NCI-H1694 (cell line): ENCODE measurements around the gene RSPH10B2.
"Not testable (repeated sequence)": the region's sequence is repeated elsewhere in the genome, so short reads cannot be mapped to it uniquely, and the experiment has no call there.

Source experiments
- DNase-seq: peaks from one replicate; lab custom pipeline; 2025; lab: John Stamatoyannopoulos, UW

Gene RSPH10B2

GRCh38 chr7:6789353-6789752 lies 35.5 kb downstream of the RSPH10B2 start:
- not testable (repeated sequence) for DNase-seq

- not testable (repeated sequence) for DNase-seq
These were observed 38.4 kb downstream of the RSPH10B2 start for GRCh38 chr7:6792113-6792872.

- DNase-seq = not testable (repeated sequence)
These were observed 40.4 kb downstream of the RSPH10B2 start for GRCh38 chr7:6794276-6794675.

- not testable (repeated sequence) for DNase-seq
These were observed 43.3 kb downstream of the RSPH10B2 start for GRCh38 chr7:6797218-6797617.

- DNase-seq = not testable (repeated sequence)
These were observed 44.1 kb downstream of the RSPH10B2 start for GRCh38 chr7:6798047-6798446.

GRCh38 chr7:6799887-6800286 lies 46.0 kb downstream of the RSPH10B2 start:
- DNase-seq = not testable (repeated sequence)

GRCh38 chr7:6800331-6800730 lies 46.4 kb downstream of the RSPH10B2 start:
- DNase-seq = not testable (repeated sequence)

- not testable (repeated sequence) for DNase-seq
These were observed 53.6 kb downstream of the RSPH10B2 start for GRCh38 chr7:6807393-6807918.

GRCh38 chr7:6807959-6808358 lies 54.1 kb downstream of the RSPH10B2 start:
- DNase-seq = not testable (repeated sequence)

- not testable (repeated sequence) for DNase-seq
These were observed 59.1 kb downstream of the RSPH10B2 start for GRCh38 chr7:6813011-6813410.

GRCh38 chr7:6815470-6815869 lies 61.6 kb downstream of the RSPH10B2 start:
- DNase-seq = not testable (repeated sequence)

GRCh38 chr7:6821622-6822021 lies 67.7 kb downstream of the RSPH10B2 start:
- DNase-seq = not testable (repeated sequence)

- not testable (repeated sequence) for DNase-seq
These were observed 71.6 kb downstream of the RSPH10B2 start for GRCh38 chr7:6825236-6826125.

GRCh38 chr7:6826151-6826550 lies 72.2 kb downstream of the RSPH10B2 start, which contains the start of gene CCZ1B:
Gene CCZ1B (minus strand): TSS chr7:6826275. CDS start chr7:6826197, 78 bp downstream.
- DNase-seq = peak; percentile 38

- DNase-seq = not testable (repeated sequence)
These were observed 73.3 kb downstream of the RSPH10B2 start for GRCh38 chr7:6827180-6827579.

- DNase-seq = not testable (repeated sequence)
These were observed 75.7 kb downstream of the RSPH10B2 start for GRCh38 chr7:6829616-6830015.

- not testable (repeated sequence) for DNase-seq
These were observed 76.1 kb downstream of the RSPH10B2 start for GRCh38 chr7:6830026-6830425.

GRCh38 chr7:6831018-6831725 lies 77.3 kb downstream of the RSPH10B2 start:
- DNase-seq = no peak

GRCh38 chr7:6833636-6834035 lies 79.7 kb downstream of the RSPH10B2 start:
- DNase-seq = no peak

GRCh38 chr7:6835521-6835920 lies 81.6 kb downstream of the RSPH10B2 start:
- DNase-seq = not testable (repeated sequence)

GRCh38 chr7:6837081-6837480 lies 83.2 kb downstream of the RSPH10B2 start:
- DNase-seq = not testable (repeated sequence)
